ENCODE results near the gene CCDC146.
"Not testable (repeated sequence)": the region's sequence is repeated elsewhere in the genome, so short reads cannot be mapped to it uniquely, and the experiment has no call there.

The CCDC146 gene

DNA sequence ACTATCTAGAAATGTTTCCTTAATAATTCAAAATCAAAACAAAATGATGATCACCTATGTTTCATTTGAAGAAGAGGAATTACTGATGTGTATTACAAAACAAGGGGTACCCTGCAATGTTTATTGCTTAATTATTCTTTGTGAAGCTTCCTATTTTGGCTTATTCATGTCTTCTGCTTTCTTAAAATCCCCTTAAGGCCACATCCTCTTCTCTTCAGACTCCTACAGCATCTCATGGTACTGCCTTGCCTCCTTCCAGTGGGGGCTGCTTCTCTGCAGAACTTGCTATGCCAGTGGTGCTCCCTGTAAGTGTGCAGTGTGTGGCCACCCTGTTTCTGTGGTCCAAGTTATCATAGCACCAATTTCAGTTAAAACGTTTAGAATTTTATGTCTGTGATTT lies 35.0 kb downstream of the CCDC146 start:
- POLR2A ChIA-PET (ENCODE audit: low non-redundant PET): no interaction called here
- CTCF ChIA-PET: interaction anchor here (0.7 kb wide), 1 partner anchor 60 kb away, joined by 3 read pairs; no protein-coding TSS in a partner anchor
- TF ChIP-seq CTCF (conservative IDR thresholded peaks at IDR 0.05; ENCODE audit: low read depth): no peak
- DNase-seq (ENCODE audit: low spot score): no peak
- H3K27ac ChIP-seq: peak overlapping the region; percentile 59; the same call in 1 of the 2 replicates

- H3K27ac ChIP-seq; DNase-seq (ENCODE audit: low spot score); CTCF ChIA-PET; POLR2A ChIA-PET (ENCODE audit: low non-redundant PET): not testable (repeated sequence)
Measured at GRCh38 chr7:77171073-77171472, 48.7 kb downstream of the CCDC146 start.

DNA sequence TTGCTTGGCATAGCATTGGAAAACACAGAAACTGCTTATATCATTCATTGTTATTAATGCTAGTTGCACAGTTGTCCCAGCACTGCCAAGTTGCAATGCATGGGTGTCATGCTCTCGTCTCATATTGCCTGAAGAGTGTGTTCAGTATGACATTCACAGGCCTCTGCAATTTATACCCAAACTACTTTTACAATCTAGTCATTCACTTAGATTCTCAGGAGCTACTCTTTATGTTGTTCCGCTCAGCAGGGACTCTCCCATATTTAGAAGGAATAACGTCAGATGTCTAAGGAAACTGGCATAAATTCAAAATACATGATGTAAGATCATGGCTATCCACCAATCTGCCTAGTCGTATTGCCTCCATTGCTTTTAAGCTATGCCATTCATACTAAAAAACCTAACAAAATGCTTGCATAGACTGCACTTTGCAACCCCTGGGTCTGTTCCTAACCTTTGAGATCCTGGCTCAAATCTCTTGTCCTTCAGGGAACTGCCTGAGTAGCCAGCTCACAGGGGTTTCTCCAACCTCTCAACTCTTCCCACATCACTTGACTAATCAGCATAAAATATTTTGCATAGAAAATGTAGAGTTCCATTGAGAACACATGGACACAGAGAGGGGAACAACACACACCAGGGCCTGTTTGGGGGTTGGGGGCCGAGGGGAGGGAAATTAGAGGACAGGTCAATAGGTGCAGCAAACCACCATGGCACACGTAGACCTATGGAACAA lies 50.2 kb downstream of the CCDC146 start:
- POLR2A ChIA-PET (ENCODE audit: low non-redundant PET); DNase-seq (ENCODE audit: low spot score); CTCF ChIA-PET; H3K27ac ChIP-seq: not testable (repeated sequence)

DNA sequence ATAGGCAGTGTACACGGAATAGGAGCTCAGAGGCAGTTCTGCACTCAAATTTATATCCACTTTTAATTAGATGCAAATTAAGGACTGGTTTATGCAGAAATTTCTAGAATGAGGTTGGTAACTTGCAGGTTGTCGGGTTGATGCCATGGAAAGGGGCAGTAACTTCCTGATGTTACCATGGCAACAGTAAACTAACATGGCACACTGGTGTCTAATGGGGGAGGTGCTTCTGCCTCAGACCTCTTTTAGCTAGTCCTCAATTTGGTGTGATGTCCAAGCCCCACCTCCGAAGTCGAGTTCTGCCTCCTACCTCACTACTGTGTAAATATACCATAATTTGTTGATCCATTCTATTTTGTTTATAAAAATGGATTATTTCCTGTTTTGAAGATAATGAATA lies 52.0 kb downstream of the CCDC146 start:
- DNase-seq (ENCODE audit: low spot score); CTCF ChIA-PET; H3K27ac ChIP-seq; POLR2A ChIA-PET (ENCODE audit: low non-redundant PET): not testable (repeated sequence)

GRCh38 chr7:77175274-77175800 lies 52.9 kb downstream of the CCDC146 start:
- H3K27ac ChIP-seq; DNase-seq (ENCODE audit: low spot score); CTCF ChIA-PET; POLR2A ChIA-PET (ENCODE audit: low non-redundant PET): not testable (repeated sequence)

DNA sequence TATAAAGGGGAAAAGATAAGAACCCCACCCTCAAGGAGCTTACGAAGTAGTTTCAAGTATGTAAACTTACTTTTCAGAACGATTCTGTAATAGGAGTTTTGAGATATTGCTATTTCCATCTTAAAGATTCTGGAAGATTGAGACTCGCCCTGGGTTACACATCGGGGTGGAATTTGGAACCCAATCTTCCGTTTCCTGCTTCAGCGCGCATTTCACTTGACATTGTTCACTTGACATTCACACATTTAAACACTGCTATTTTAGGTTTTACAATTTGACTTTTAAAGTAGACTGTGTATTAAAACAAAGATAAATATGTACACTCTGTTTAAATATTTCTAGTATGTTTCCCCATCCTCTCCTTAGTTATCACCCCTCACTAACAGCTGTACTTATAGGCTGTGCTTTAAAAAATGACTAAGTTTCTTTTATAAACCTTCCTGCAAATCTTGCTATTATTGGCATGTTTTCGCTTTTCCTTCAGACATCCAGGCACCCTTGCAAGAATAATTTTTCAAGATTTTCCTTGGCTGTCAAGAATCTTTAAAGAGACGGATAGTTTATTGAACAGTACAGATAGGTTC lies 55.0 kb downstream of the CCDC146 start:
- CTCF ChIA-PET; POLR2A ChIA-PET (ENCODE audit: low non-redundant PET); DNase-seq (ENCODE audit: low spot score); H3K27ac ChIP-seq: not testable (repeated sequence)

- POLR2A ChIA-PET (ENCODE audit: low non-redundant PET); DNase-seq (ENCODE audit: low spot score); H3K27ac ChIP-seq; CTCF ChIA-PET: not testable (repeated sequence)
Measured at GRCh38 chr7:77178024-77178423, 55.6 kb downstream of the CCDC146 start.

DNA sequence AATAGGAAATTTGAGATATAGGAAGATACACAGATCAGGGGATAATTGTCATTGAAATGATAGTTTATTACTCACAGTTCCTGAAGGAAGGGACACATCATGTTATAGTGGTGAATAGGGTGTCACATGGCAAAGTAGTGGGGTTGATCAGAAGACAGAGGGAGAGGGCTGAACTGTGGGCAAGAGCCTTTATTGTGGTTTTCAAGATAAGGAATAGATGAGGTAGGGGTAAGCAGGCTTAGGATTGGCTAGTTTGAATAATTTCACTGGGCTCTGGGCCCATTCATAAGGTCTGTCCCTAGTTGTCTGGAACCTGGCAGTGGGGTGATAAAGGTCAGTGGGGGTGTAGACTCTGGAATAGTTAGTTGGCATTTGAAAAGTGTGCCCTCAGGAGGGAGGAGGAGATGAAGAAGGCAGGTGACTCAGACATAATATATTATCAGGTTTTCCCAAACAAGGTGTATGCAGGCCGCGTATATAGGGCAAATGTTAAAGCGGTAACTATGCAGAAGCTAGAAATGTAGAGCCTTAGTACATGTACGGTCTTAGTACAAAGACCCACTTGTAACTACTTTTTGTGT lies 58.7 kb downstream of the CCDC146 start:
- no peak for DNase-seq (ENCODE audit: low spot score)
- no peak for TF ChIP-seq CTCF (conservative IDR thresholded peaks at IDR 0.05; ENCODE audit: low read depth)
- ChIA-PET POLR2A (ENCODE audit: low non-redundant PET) (no interaction called here), CTCF (no interaction called here)
- no peak overlapping the region for H3K27ac ChIP-seq

GRCh38 chr7:77181734-77182133 lies 59.3 kb downstream of the CCDC146 start:
- ChIA-PET POLR2A (ENCODE audit: low non-redundant PET) (no interaction called here), CTCF (no interaction called here)
- TF ChIP-seq CTCF (conservative IDR thresholded peaks at IDR 0.05; ENCODE audit: low read depth): no peak

More at GRCh38 chr7:77181734-77182133, 59.3 kb downstream of the CCDC146 start:
- DNase-seq (ENCODE audit: low spot score): no peak
- no peak overlapping the region for H3K27ac ChIP-seq
